Epithelial cell of proximal tubule (primary cell): Measurements from ENCODE around the gene GALNT9. TPM values are rescaled to one million over a fixed set of nuclear protein-coding genes. Genes with fewer than 3 reads are reported as not detected.
"Not testable (repeated sequence)": the region's sequence is repeated elsewhere in the genome, so short reads cannot be mapped to it uniquely, and the experiment has no call there.

Experiments used
- DNase-seq: peaks from one replicate; pipeline ENCODE4 v3.0.0-alpha.2; 2011; ENCODE audit warnings: low read depth
- H3K4me3 ChIP-seq: 2 replicates; pipeline ENCODE4 v1.5.1; 2011; ENCODE audit warnings: low read depth, mild to moderate bottlenecking, low read length
- CTCF ChIP-seq: conservative IDR thresholded peaks from 2 replicates; pipeline ENCODE4 v1.5.1; 2012; ENCODE audit warnings: low read depth, mild to moderate bottlenecking, low read length
- total RNA-seq: library from RNA; depleted of rRNA; stranded (reverse); fragments of >200 nt; gene quantifications from 2 replicates; pipeline ENCODE4 v1.2.3, GENCODE V29; 2015

The GALNT9 gene
- total RNA-seq, 1 donor from 2014 or later: not detected

GRCh38 chr12:132256646-132257045 is 72.7 kb downstream of the GALNT9 start:
- no peak overlapping the region for H3K4me3 ChIP-seq
- no peak for TF ChIP-seq CTCF
- no peak for DNase-seq

GRCh38 chr12:132255642-132256041 is 73.7 kb downstream of the GALNT9 start:
- TF ChIP-seq CTCF: no peak
- no peak for DNase-seq

GRCh38 chr12:132253698-132254480 is 75.5 kb downstream of the GALNT9 start:
- no peak for DNase-seq
- TF ChIP-seq CTCF: no peak
- no peak overlapping the region for H3K4me3 ChIP-seq

More at GRCh38 chr12:132255642-132256041, 73.7 kb downstream of the GALNT9 start:
- H3K4me3 ChIP-seq: no peak overlapping the region

GRCh38 chr12:132252981-132253380 is 76.4 kb downstream of the GALNT9 start:
- not testable (repeated sequence) for DNase-seq, H3K4me3 ChIP-seq

GRCh38 chr12:132251741-132252490 is 77.5 kb downstream of the GALNT9 start:
- H3K4me3 ChIP-seq: no peak overlapping the region
- DNase-seq: no peak
- TF ChIP-seq CTCF: no peak

GRCh38 chr12:132251310-132251709 is 78.1 kb downstream of the GALNT9 start:
- TF ChIP-seq CTCF: no peak
- no peak for DNase-seq

GRCh38 chr12:132250707-132251106 is 78.7 kb downstream of the GALNT9 start:
- DNase-seq: no peak
- H3K4me3 ChIP-seq: no peak overlapping the region
- TF ChIP-seq CTCF: no peak

More at GRCh38 chr12:132251310-132251709, 78.1 kb downstream of the GALNT9 start:
- H3K4me3 ChIP-seq: no peak overlapping the region
